A549 (cell line): Measurements from ENCODE around the gene LOXL3. TPM values are rescaled to one million over a fixed set of nuclear protein-coding genes. Genes with fewer than 3 reads are reported as not detected.

ENCODE experiments used
- ATAC-seq, 2 experiments: fragments of 200-7000 bp in 1 of 2; fragments of >200 bp in 1 of 2; cut with Nextera tagmentation in 1 of 2; cut with Tn5 transposase in 1 of 2; 3 replicates each; pipeline versions ENCODE4 v1.8.0 to v1.9.1; 2018 to 2020; ENCODE audit warnings: mild to moderate bottlenecking in 1 of 2, moderate library complexity in 1 of 2
- CTCF ChIA-PET: fragments of 300-600 bp; sonication (Branson Sonifier 250); formaldehyde crosslinking; extraction: SDS; loops from one replicate; lab custom pipeline; 2021; ENCODE audit warnings: antibody characterized with exemption, inconsistent platforms; lab: Yijun Ruan, JAX
- POLR2A ChIA-PET: fragments of 350-600 bp; formaldehyde crosslinking; extraction: SDS; loops from one replicate; lab custom pipeline; 2021; ENCODE audit warnings: antibody characterized with exemption, inconsistent platforms; lab: Yijun Ruan, JAX
- DNase-seq, 2 experiments: peaks; one replicate each; pipeline versions ENCODE4 v3.0.0 to v3.0.0-alpha.2; 2011 to 2016; ENCODE audit warnings: low read depth in 1 of 2, low spot score in 1 of 2
- FAIRE-seq: peaks from 2 replicates; lab custom pipeline; 2011; peaks lifted over from hg19 to GRCh38; lab: Jason Lieb, UNC
- H3K27ac ChIP-seq, 2 experiments: fragments of >200 bp; sonication (Bioruptor Twin); formaldehyde crosslinking; 3 replicates each; pipeline ENCODE4 v1.5.1; 2016 to 2017
- H3K4me1 ChIP-seq: fragments of >200 bp; sonication (Bioruptor Twin); formaldehyde crosslinking; 3 replicates; pipeline ENCODE4 v1.6.1; 2016
- H3K4me2 ChIP-seq: fragments of >200 bp; sonication (Bioruptor Twin); formaldehyde crosslinking; 3 replicates; pipeline ENCODE4 v1.6.1; 2016
- H3K4me3 ChIP-seq: fragments of >200 bp; sonication (Bioruptor Twin); formaldehyde crosslinking; 3 replicates; pipeline ENCODE4 v1.5.1; 2016
- H3K9me3 ChIP-seq: fragments of >200 bp; sonication (Bioruptor Twin); formaldehyde crosslinking; 3 replicates; pipeline ENCODE4 v1.6.1; 2016
- ATOH8 ChIP-seq: fragments of 250-450 bp; sonication (Bioruptor Pico); IDR thresholded peaks from 2 replicates; pipeline ENCODE4 v1.5.0; 2020; ENCODE audit warnings: low read depth, mild to moderate bottlenecking, moderate library complexity
- BHLHE40 ChIP-seq: IDR thresholded peaks from 2 replicates; pipeline ENCODE4 v1.6.1; 2012; ENCODE audit warnings: low read depth, low read length, inconsistent platforms
- CEBPB ChIP-seq, 2 experiments: fragments of >200 bp in 1 of 2; sonication (Bioruptor Twin) in 1 of 2; formaldehyde crosslinking in 1 of 2; IDR thresholded peaks; 2 replicates each; pipeline ENCODE4 v1.6.1; 2012 to 2016
- CHD2 ChIP-seq: fragments of 150-350 bp; IDR thresholded peaks from 2 replicates; pipeline ENCODE4 v1.6.1; 2014; ENCODE audit warnings: low read length; ENCODE audit not compliant: partially characterized antibody
- CHD4 ChIP-seq: fragments of 200-600 bp; sonication (generic); IDR thresholded peaks from 2 replicates; pipeline ENCODE4 v1.6.1; 2016; ENCODE audit warnings: antibody characterized with exemption, mild to moderate bottlenecking, borderline replicate concordance
- EHMT2 ChIP-seq: fragments of 200-600 bp; sonication (generic); IDR thresholded peaks from 2 replicates; pipeline ENCODE4 v1.6.1; 2016; ENCODE audit warnings: antibody characterized with exemption, low read depth, mild to moderate bottlenecking, moderate library complexity
- EP300 ChIP-seq, 2 experiments: fragments of >200 bp; sonication (Bioruptor Twin); formaldehyde crosslinking; IDR thresholded peaks; 2 replicates in 1 of 2; 3 replicates in 1 of 2; pipeline ENCODE4 v1.6.1; 2016 to 2017
- ESRRA ChIP-seq: fragments of 150-350 bp; IDR thresholded peaks from 2 replicates; pipeline ENCODE4 v1.6.1; 2014; ENCODE audit warnings: mild to moderate bottlenecking, low read length, borderline replicate concordance
- FOSB ChIP-seq: fragments of 250-450 bp; sonication (Bioruptor Pico); IDR thresholded peaks from 2 replicates; pipeline ENCODE4 v1.5.0; 2020; ENCODE audit warnings: mild to moderate bottlenecking, moderate library complexity
- FOXS1 ChIP-seq: fragments of 250-450 bp; sonication (Bioruptor Pico); IDR thresholded peaks from 2 replicates; pipeline ENCODE4 v1.5.0; 2020; ENCODE audit warnings: mild to moderate bottlenecking, moderate library complexity
- GATA3 ChIP-seq: IDR thresholded peaks from 2 replicates; pipeline ENCODE4 v1.6.1; 2012; ENCODE audit warnings: borderline replicate concordance
- HOXA7 ChIP-seq: fragments of 250-450 bp; sonication (Bioruptor Pico); IDR thresholded peaks from 2 replicates; pipeline ENCODE4 v1.5.0; 2020; ENCODE audit warnings: mild to moderate bottlenecking, moderate library complexity
- HOXB13 ChIP-seq: fragments of 250-450 bp; sonication (Bioruptor Pico); IDR thresholded peaks from 2 replicates; pipeline ENCODE4 v1.5.0; 2020; ENCODE audit warnings: low read depth, mild to moderate bottlenecking, moderate library complexity
- JUN ChIP-seq, 2 experiments: fragments of >200 bp; sonication (Bioruptor Twin); formaldehyde crosslinking; IDR thresholded peaks; 2 replicates in 1 of 2; 3 replicates in 1 of 2; pipeline ENCODE4 v1.6.1; 2016 to 2017
- JUNB ChIP-seq: fragments of >200 bp; sonication (Bioruptor Twin); formaldehyde crosslinking; IDR thresholded peaks from 2 replicates; pipeline ENCODE4 v1.6.1; 2016
- KDM1A ChIP-seq: fragments of 200-600 bp; sonication (generic); IDR thresholded peaks from 2 replicates; pipeline ENCODE4 v1.6.1; 2016; ENCODE audit warnings: low read depth, mild to moderate bottlenecking
- MAZ ChIP-seq: fragments of 150-350 bp; IDR thresholded peaks from 2 replicates; pipeline ENCODE4 v1.6.1; 2014; ENCODE audit warnings: antibody characterized with exemption, low read depth, low read length, borderline replicate concordance
- NFE2L2 ChIP-seq: fragments of 150-350 bp; conservative IDR thresholded peaks from 2 replicates; pipeline ENCODE4 v1.6.1; 2014; ENCODE audit warnings: low read length
- NPAS2 ChIP-seq: fragments of 250-450 bp; sonication (Bioruptor Pico); IDR thresholded peaks from 2 replicates; pipeline ENCODE4 v1.8.0; 2022; ENCODE audit warnings: mild to moderate bottlenecking, moderate library complexity, borderline replicate concordance
- NR3C1 ChIP-seq: fragments of >200 bp; sonication (Bioruptor Twin); formaldehyde crosslinking; IDR thresholded peaks from 3 replicates; pipeline ENCODE4 v1.6.1; 2017
- POLR2A ChIP-seq: IDR thresholded peaks from 2 replicates; pipeline ENCODE4 v1.6.1; 2012; ENCODE audit warnings: mild to moderate bottlenecking, low read length
- RCOR1 ChIP-seq: fragments of 150-350 bp; IDR thresholded peaks from 2 replicates; pipeline ENCODE4 v1.6.1; 2014; ENCODE audit warnings: antibody characterized with exemption, low read length, low read depth
- RNF2 ChIP-seq: fragments of 200-600 bp; sonication (generic); IDR thresholded peaks from 2 replicates; pipeline ENCODE4 v1.6.1; 2016; ENCODE audit warnings: low read depth, mild to moderate bottlenecking, antibody characterized with exemption, moderate library complexity, borderline replicate concordance
- SMC3 ChIP-seq: fragments of >200 bp; sonication (Bioruptor Twin); formaldehyde crosslinking; IDR thresholded peaks from 3 replicates; pipeline ENCODE4 v1.6.1; 2018; ENCODE audit warnings: inconsistent platforms
- TFCP2L1 ChIP-seq: fragments of 250-450 bp; sonication (Bioruptor Pico); IDR thresholded peaks from 2 replicates; pipeline ENCODE4 v1.5.0; 2021; ENCODE audit warnings: mild to moderate bottlenecking
- ZC3H11A ChIP-seq: fragments of 450-650 bp; IDR thresholded peaks from 2 replicates; pipeline ENCODE4 v1.6.1; 2014; ENCODE audit warnings: antibody characterized with exemption, mild to moderate bottlenecking
- ZFP36 ChIP-seq: fragments of 450-650 bp; IDR thresholded peaks from 2 replicates; pipeline ENCODE4 v1.6.1; 2014; ENCODE audit warnings: borderline replicate concordance; ENCODE audit not compliant: partially characterized antibody
- ZNF302 ChIP-seq: fragments of 250-450 bp; sonication (Bioruptor Pico); IDR thresholded peaks from 2 replicates; pipeline ENCODE4 v1.9.0; 2021; ENCODE audit warnings: inconsistent platforms, mild to moderate bottlenecking, moderate library complexity
- WGBS: methylation state at CpG from one replicate; pipeline ENCODE4 v1.1.6; 2017; ENCODE audit errors: missing lambda C conversion rate; 5-methylcytosine and 5-hydroxymethylcytosine counted together
- polyA plus RNA-seq, 4 experiments: library from polyadenylated mRNA; depleted of rRNA in 3 of 4; stranded (reverse); fragments of >200 nt; fragmentation: RNase III in 1 of 4; extraction: RNeasy Plus Mini Kit Qiagen cat#74134 plus additional on column Dnase treatment in 1 of 4; gene quantifications; 2 replicates in 3 of 4; 3 replicates in 1 of 4; pipeline ENCODE4 v1.2.3, GENCODE V29; 2011 to 2017
- TF ChIP-seq, protein P1 (sequence below): fragments of >200 bp; sonication (Bioruptor Twin); formaldehyde crosslinking; IDR thresholded peaks from 3 replicates; pipeline ENCODE4 v1.5.1; 2016
- TF ChIP-seq, protein P2 (sequence below): fragments of >200 bp; sonication (Bioruptor Twin); formaldehyde crosslinking; IDR thresholded peaks from 2 replicates; pipeline ENCODE4 v1.6.1; 2016
- TF ChIP-seq, protein P3 (sequence below): fragments of 450-650 bp; IDR thresholded peaks from 2 replicates; pipeline ENCODE4 v1.6.1; 2014; ENCODE audit warnings: antibody characterized with exemption

The LOXL3 gene
- polyA plus RNA-seq, 2 of the 4 experiments (the other 2 are of a cell fraction), result 0.27 to 0.30 TPM

DNA sequence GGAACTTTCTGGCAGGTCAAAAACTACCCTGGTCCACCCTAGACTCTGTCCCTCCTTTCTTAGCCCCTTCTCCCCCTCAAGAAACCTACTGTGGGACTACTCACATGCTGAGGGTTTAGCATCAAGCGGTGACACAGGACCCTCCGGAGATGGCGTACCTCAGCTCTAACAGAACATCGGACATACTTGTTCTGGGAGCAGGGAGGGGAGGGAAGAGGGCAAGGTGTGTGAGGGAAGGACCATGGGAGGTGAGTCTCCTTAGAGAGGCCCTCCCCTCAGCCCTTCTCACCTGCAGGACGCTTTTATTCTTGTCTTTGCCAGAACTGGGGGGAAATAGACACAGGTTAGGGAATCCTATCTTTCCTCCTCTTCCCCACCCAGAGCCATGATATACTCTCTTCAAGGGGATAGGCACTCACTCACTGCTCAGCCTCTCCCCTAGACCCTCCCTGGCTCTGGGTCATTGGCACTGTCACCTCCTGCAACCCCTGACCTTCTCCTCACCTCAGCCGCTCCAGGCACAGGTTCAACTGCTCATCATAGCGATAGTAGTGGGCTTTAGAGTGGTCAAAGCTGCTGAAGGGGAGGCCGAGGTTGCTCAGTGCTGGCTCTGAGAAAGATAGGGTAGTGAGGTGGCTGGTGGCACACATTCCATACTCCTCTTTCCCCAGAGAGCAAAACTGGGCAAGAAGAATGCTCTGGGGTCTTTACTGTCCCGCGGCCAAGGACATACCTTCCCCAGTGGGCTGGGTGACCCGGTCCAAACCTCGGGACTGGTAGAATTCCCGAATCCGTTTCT, 48.1 kb downstream of the LOXL3 start:
- H3K4me1 ChIP-seq, result peaks cover 33% of the 10 kb centered on the region
- CTCF ChIA-PET, result interaction anchor here (0.7 to 15.5 kb wide), 11 partner anchors 9 to 87 kb away, joined by 3 to 184 read pairs (median 5); partner anchors contain the start of genes AUP1, CCDC142, HTRA2 and TTC31
- whole genome bisulfite sequencing, result 90% methylated on average over 14 of the region's 14 CpGs
- peak overlapping the region; percentile 94 for H3K4me2 ChIP-seq
- H3K27ac ChIP-seq, result peak overlapping the region in 1 of 2 experiments; percentile 95; a peak in 3 of 6 replicates
- no peak for DNase-seq
- H3K9me3 ChIP-seq, result no peaks in the 10 kb centered on the region
- peak overlapping the region; percentile 78; the same call in 2 of the 3 replicates for H3K4me3 ChIP-seq
- TF ChIP-seq FOSB (CRISPR knock-in tag) (no peak), JUN (IDR thresholded peaks at IDR 0.05) (no peak), GATA3 (no peak), POLR2A (no peak), ZNF302 (CRISPR knock-in tag) (no peak), HOXB13 (CRISPR knock-in tag) (no peak), NFE2L2 (no peak), NR3C1 (no peak), ZC3H11A (no peak), BHLHE40 (no peak), HOXA7 (CRISPR knock-in tag) (no peak), RNF2 (no peak), CEBPB (IDR thresholded peaks at IDR 0.05) (no peak), EP300 (IDR thresholded peaks at IDR 0.05) (no peak), RCOR1 (no peak), NPAS2 (CRISPR knock-in tag) (no peak)
- TF ChIP-seq, protein P1, sequence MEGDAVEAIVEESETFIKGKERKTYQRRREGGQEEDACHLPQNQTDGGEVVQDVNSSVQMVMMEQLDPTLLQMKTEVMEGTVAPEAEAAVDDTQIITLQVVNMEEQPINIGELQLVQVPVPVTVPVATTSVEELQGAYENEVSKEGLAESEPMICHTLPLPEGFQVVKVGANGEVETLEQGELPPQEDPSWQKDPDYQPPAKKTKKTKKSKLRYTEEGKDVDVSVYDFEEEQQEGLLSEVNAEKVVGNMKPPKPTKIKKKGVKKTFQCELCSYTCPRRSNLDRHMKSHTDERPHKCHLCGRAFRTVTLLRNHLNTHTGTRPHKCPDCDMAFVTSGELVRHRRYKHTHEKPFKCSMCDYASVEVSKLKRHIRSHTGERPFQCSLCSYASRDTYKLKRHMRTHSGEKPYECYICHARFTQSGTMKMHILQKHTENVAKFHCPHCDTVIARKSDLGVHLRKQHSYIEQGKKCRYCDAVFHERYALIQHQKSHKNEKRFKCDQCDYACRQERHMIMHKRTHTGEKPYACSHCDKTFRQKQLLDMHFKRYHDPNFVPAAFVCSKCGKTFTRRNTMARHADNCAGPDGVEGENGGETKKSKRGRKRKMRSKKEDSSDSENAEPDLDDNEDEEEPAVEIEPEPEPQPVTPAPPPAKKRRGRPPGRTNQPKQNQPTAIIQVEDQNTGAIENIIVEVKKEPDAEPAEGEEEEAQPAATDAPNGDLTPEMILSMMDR, result no peak
- POLR2A ChIA-PET, result interaction anchor here (0.8 to 1.8 kb wide), 2 partner anchors 23 to 24 kb away, joined by 3 to 6 read pairs; partner anchors contain the start of genes AUP1, CCDC142, HTRA2 and TTC31
- no peak for ATAC-seq
- no peak for FAIRE-seq

- CTCF ChIA-PET, result interaction anchor here (0.7 to 15.5 kb wide), 8 partner anchors 15 to 84 kb away, joined by 3 to 184 read pairs (median 5); partner anchors contain the start of genes AUP1, C2orf81, CCDC142 and HTRA2
These were observed 49.2 kb downstream of the LOXL3 start for GRCh38 chr2:74504591-74504990.

More at GRCh38 chr2:74504591-74504990, 49.2 kb downstream of the LOXL3 start:
- Histone ChIP-seq H3K4me2 (no peak overlapping the region; the same call in 2 of the 3 replicates), H3K4me1 (peaks cover 33% of the 10 kb centered on the region), H3K9me3 (no peaks in the 10 kb centered on the region), H3K27ac (0 out of 6 replicates have a peak overlapping the region, but pooled peaks of 1 of the 2 experiments have one; percentile 96), H3K4me3 (no peak overlapping the region)
- no peak for DNase-seq
- 88% methylated on average over 3 of the region's 3 CpGs for WGBS
- no peak for FAIRE-seq
- no peak for ATAC-seq
- no peak for TF ChIP-seq RCOR1
- no peak for TF ChIP-seq CHD2
- TF ChIP-seq FOXS1 (CRISPR knock-in tag), result no peak
- no peak for TF ChIP-seq BHLHE40
- TF ChIP-seq ZFP36, result no peak
- TF ChIP-seq, protein P2, sequence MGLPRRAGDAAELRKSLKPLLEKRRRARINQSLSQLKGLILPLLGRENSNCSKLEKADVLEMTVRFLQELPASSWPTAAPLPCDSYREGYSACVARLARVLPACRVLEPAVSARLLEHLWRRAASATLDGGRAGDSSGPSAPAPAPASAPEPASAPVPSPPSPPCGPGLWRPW, result no peak
- no peak for TF ChIP-seq ATOH8 (CRISPR knock-in tag)
- TF ChIP-seq EHMT2, result no peak
- TF ChIP-seq CHD4, result no peak
- no peak for TF ChIP-seq MAZ
- TF ChIP-seq, protein P3, sequence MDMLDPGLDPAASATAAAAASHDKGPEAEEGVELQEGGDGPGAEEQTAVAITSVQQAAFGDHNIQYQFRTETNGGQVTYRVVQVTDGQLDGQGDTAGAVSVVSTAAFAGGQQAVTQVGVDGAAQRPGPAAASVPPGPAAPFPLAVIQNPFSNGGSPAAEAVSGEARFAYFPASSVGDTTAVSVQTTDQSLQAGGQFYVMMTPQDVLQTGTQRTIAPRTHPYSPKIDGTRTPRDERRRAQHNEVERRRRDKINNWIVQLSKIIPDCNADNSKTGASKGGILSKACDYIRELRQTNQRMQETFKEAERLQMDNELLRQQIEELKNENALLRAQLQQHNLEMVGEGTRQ, result no peak
- TF ChIP-seq POLR2A, result no peak
- TF ChIP-seq ESRRA, result no peak
- no peak for TF ChIP-seq SMC3
- TF ChIP-seq CEBPB (IDR thresholded peaks at IDR 0.05), result no peak
- TF ChIP-seq JUN (IDR thresholded peaks at IDR 0.05), result no peak
- TF ChIP-seq TFCP2L1 (CRISPR knock-in tag), result no peak
- TF ChIP-seq JUNB, result no peak
- no peak for TF ChIP-seq KDM1A
- no peak for TF ChIP-seq NFE2L2
- POLR2A ChIA-PET, result interaction anchor here (0.7 to 0.9 kb wide), 3 partner anchors 11 to 46 kb away, joined by 3 to 6 read pairs (median 3); partner anchors contain the start of genes HTRA2 and WBP1
